ENCODE data around the gene TTC22.

TTC22 gene

DNA sequence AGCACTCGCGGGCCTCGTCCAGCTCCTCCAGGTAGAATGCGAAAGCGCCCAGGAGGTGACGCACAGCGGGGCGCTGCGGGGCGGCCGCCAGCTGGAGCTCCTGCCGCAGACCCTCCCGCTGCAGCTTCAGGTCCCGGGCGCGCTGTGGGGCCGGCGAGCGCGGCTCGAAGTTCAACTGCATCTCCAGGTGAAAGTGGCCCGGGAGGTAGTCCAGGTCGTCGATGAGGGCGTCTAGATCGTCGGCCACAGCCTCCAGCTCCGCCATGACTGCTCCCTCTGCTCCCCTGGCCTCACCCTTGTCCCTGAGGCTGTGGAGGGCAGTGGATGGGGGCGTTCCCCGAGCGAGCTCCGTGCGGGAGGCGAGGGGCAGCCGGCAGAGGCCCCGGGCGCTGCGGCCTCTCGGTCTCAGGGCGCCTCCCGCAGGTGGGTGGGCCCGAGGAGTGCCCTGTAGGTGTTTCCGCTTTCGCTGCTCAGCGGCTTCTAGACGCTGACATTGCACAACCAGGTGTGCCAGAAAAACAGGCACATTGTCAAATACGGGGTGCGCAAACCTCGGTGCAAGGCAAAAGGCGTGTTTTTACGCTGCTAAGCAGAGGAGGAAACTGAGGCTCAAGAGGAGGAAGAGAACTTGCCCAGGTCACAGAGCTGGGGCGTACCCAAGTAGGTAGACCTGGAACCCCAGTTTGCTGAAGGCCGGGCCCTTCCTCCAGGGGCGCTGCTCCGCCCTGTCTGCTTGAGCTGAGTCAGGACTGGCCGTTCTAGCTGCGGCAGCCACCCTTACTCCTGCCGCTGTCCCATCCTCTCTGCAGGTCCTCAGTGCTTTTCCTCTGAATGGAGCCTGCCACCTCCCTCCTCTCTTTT, at the start of gene TTC22:
TSS of gene TTC22 (minus strand) at position 425 of the 861 bp plus-strand sequence. CDS start at position 265, 160 bp downstream.
- no peak within 1 kb of the TSS for H3K4me2 ChIP-seq
- no peak within 1 kb of the TSS for H3K4me3 ChIP-seq
- no peaks in the 10 kb centered on the region for H3K9me3 ChIP-seq
- H3K9ac ChIP-seq, result no peak within 1 kb of the TSS
- no peak for TF ChIP-seq Cebpa-rat (IDR thresholded peaks at IDR 0.05)
- H4K20me1 ChIP-seq, result no peaks in the 10 kb centered on the region
- no peaks in the 10 kb centered on the region for H3K27me3 ChIP-seq
- H3K36me3 ChIP-seq, result no peaks in the 10 kb centered on the region
- no peak within 1 kb of the TSS for H3K27ac ChIP-seq
- H3K4me1 ChIP-seq, result 0 out of 2 replicates have a peak, but pooled peaks cover 4% of the 10 kb centered on the region

DNA sequence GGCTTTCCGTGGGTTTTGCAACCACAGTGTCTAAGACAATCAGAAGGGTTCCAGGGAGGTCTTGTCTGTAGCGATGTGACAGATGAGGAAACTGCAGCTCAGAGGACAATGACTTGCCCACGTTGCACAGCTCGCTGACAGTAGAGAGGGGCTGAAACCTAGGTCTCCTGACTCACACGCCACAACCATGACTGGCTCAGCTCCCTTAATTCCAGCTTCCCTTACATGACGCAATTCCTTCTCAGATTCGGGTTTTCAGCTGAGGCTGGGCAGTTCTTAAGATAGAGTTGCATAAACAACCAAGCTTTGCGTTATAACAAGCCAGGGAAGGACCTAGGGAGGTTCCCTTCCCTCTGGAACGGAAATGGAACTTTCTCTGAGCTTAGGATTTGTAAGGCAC, 49.6 kb upstream of the TTC22 start:
- H3K4me3 ChIP-seq, result no peak overlapping the region
- H3K27me3 ChIP-seq, result no peaks in the 10 kb centered on the region
- no peaks in the 10 kb centered on the region for H3K9me3 ChIP-seq
- no peak overlapping the region for H3K9ac ChIP-seq
- H3K27ac ChIP-seq, result no peak overlapping the region
- no peak for TF ChIP-seq Cebpa-rat (IDR thresholded peaks at IDR 0.05)
- no peaks in the 10 kb centered on the region for H3K4me1 ChIP-seq
- H4K20me1 ChIP-seq, result no peaks in the 10 kb centered on the region
- no peaks in the 10 kb centered on the region for H3K36me3 ChIP-seq
- no peak overlapping the region for H3K4me2 ChIP-seq

DNA sequence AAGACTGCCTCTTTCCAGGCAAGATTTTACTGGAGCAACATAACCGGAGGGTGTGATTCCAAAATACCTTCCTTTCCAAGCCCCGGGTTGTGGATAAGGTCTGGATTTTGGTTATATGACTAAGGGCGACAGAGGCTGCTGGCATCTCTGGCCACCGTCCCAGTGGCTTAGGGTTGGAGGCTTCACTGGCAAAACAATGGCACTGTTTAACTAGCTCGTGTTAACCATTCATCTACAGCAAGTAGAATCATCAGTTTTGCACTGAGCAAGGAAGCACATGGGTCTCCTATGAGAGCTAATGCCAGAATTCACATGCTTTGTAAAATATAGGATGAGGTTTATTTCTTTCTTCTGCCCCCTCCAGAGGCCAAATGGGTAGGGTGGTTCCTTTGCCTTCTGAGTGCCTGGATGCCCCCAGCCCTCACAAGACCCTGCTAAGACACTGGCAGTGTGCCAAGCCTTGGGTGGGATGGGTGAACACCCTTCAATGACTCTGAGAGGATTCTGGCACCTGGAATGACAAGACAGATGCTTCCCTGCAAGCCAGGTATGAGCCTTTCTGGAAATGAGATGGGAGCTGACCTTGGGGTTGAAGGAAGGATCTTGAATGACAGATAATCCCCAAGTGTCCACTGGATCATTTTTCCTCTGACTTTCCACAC, 49.1 kb upstream of the TTC22 start:
- Histone ChIP-seq H3K9me3 (no peaks in the 10 kb centered on the region), H3K4me3 (no peak overlapping the region), H4K20me1 (no peaks in the 10 kb centered on the region), H3K27me3 (no peaks in the 10 kb centered on the region), H3K9ac (no peak overlapping the region), H3K36me3 (no peaks in the 10 kb centered on the region), H3K27ac (no peak overlapping the region), H3K4me2 (no peak overlapping the region), H3K4me1 (no peaks in the 10 kb centered on the region)
- TF ChIP-seq Cebpa-rat (IDR thresholded peaks at IDR 0.05), result no peak

DNA sequence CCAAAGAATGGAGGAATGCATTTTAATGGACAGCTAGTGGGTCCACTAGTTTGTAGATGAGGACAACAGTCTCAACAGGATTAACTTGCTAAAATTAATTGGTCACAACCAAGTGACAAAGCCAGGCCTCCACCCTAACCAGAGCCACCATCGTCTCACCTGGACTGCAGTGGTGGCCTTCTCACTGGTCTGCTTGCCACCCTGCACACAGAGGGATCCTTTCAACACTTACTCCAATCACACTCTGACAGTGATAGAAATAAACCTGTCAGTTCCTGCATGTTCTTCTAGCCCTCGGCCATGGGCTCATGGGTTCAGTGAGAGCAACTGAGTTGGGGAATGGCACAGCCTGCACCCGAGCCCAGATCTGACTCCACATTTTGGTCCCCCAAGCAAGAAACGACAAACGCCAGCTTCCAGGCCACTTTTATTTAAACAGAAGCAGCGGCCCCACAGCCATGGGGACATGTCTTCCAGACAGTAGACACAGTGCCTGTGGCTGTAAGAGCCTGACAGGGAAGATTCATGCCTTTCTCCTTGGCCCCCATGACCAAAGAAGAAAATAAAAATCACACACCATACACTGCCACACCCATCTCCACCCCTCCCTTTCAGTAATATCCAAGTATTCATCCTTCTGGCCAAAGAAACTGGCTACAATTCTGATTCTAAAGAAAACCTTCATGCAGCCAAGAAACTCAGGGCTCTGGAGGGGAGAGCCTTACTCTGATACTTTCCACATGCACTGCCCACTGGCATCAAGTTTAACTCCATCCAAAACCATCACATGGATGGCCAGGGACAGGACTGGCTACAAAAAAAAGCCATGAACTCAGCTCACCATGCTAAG, 48.3 kb upstream of the TTC22 start:
- Histone ChIP-seq H3K9me3 (no peaks in the 10 kb centered on the region), H3K4me1 (no peaks in the 10 kb centered on the region), H3K27ac (no peak overlapping the region), H3K4me2 (no peak overlapping the region), H4K20me1 (no peaks in the 10 kb centered on the region), H3K4me3 (no peak overlapping the region), H3K27me3 (no peaks in the 10 kb centered on the region), H3K36me3 (no peaks in the 10 kb centered on the region), H3K9ac (no peak overlapping the region)
- TF ChIP-seq Cebpa-rat (IDR thresholded peaks at IDR 0.05), result no peak

DNA sequence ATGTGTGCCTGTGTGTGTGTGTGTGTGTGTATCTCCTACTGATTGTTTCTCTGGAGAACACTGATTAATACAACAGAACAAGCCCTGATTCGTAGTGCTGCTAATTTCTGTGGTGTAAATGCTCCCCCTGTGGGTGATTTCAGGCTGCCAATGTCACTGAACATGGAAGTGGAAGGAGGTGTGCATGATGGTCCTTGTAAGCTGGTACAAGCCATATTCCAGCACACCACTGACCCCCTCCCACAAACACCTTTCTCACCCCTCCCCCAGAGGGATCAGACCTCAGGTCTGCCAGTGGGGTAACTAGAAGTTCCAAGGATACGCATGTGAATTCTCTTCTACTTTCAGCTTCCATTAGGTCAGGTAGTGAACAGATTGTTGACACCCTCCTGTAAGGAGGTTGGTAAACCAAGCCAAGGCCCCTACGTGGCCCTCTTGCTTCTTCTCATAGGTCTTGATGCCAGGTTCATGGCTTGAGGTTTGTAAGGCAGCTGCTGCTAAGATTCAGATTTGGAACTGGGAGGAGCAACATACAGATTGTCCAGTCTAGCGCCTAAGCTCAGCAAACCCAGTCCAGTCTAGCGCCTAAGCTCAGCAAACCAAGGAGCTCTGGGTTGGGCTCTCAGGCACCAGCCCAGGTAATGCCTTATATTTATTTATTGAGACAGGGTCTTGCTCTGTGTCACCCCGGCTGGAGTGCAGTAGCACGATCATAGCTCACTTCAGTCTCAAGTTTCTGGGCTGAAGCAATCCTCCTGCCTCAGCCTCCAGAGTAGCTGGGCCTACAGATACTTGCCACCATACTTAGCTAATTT, 47.2 kb upstream of the TTC22 start:
- H3K4me3 ChIP-seq, result no peak overlapping the region
- H3K9me3 ChIP-seq, result no peaks in the 10 kb centered on the region
- no peak for TF ChIP-seq Cebpa-rat (IDR thresholded peaks at IDR 0.05)
- H3K27ac ChIP-seq, result no peak overlapping the region
- no peaks in the 10 kb centered on the region for H3K36me3 ChIP-seq
- no peaks in the 10 kb centered on the region for H3K4me1 ChIP-seq
- H3K4me2 ChIP-seq, result no peak overlapping the region
- no peaks in the 10 kb centered on the region for H3K27me3 ChIP-seq
- H3K9ac ChIP-seq, result no peak overlapping the region
- no peaks in the 10 kb centered on the region for H4K20me1 ChIP-seq

DNA sequence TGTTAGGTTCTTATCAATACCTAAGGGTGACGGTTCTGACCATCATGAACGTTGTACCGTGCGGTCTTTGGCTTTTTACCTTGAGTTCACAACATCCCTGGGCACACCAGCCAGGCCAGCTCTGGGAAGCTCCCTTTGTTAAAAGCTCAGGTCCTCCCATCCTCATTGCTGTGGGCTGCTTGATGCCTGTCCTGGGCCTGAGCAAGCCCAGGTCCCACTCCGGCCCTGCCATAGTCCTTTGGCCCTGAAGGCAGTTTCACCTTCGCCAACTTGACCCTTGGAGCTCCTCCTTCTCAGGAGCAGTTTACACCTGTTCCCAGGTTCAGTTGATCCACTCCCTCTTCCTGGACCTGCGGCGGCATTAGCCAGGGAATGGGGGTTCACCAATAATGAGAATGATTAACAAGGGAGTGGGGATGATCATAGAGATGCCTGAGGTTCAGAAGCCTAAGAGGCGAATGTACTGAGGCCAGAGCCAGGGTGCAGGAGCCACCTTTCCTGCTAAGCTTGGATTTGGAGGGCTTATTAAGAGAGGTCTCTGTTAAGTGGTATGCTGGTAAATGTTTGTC, 45.7 kb upstream of the TTC22 start:
- Histone ChIP-seq H4K20me1 (no peaks in the 10 kb centered on the region), H3K4me2 (no peak overlapping the region), H3K27me3 (no peaks in the 10 kb centered on the region), H3K4me1 (no peaks in the 10 kb centered on the region), H3K9me3 (no peaks in the 10 kb centered on the region), H3K9ac (no peak overlapping the region), H3K36me3 (no peaks in the 10 kb centered on the region), H3K4me3 (no peak overlapping the region), H3K27ac (no peak overlapping the region)
- TF ChIP-seq Cebpa-rat (IDR thresholded peaks at IDR 0.05), result no peak

DNA sequence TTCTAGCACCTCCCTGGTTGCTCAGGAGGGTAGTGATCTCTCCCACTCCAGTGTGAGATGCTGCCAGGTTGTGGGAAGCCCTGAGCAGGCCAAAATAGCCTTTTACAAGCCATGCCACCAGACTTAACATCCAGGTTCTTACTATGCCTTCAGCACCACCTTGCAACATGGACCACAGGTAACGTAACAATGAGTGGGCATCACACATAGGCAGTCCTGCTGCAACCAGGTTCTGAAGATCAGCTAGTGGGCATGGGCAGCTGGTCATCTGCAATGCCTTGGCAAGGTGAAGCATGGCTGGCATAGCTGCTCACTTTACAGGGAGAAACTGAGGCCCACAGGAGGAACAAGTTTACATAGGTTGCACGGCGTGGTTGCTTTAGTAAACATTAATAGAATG, 45.2 kb upstream of the TTC22 start:
- Histone ChIP-seq H3K36me3 (no peaks in the 10 kb centered on the region), H3K9me3 (no peaks in the 10 kb centered on the region), H3K27ac (no peak overlapping the region), H3K4me2 (no peak overlapping the region), H3K27me3 (no peaks in the 10 kb centered on the region), H3K9ac (no peak overlapping the region), H3K4me1 (no peaks in the 10 kb centered on the region), H4K20me1 (no peaks in the 10 kb centered on the region), H3K4me3 (no peak overlapping the region)
- TF ChIP-seq Cebpa-rat (IDR thresholded peaks at IDR 0.05), result no peak

DNA sequence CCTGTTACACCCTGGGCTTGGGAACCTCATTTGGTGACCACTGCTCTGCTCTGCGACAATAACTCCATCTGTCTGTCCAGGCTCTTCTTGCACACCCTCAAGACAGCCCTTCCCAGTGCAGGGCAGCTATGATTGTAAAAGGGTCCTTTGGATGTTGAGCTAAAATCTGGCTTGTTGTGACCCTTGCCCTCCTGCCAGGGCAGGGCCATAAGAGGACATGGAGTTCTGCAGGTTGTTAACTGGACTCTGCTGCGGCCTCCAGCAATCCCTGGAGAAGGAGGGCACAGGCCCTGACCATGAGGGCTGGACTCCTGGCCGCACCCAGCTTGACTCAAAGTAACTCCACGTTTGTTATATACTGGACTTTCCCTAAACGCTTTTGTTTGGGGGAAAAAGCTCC, 44.6 kb upstream of the TTC22 start:
- Histone ChIP-seq H3K9me3 (no peaks in the 10 kb centered on the region), H3K36me3 (no peaks in the 10 kb centered on the region), H3K4me2 (no peak overlapping the region), H3K4me3 (no peak overlapping the region), H3K4me1 (no peaks in the 10 kb centered on the region), H3K9ac (no peak overlapping the region), H4K20me1 (no peaks in the 10 kb centered on the region), H3K27me3 (no peaks in the 10 kb centered on the region), H3K27ac (no peak overlapping the region)
- TF ChIP-seq Cebpa-rat (IDR thresholded peaks at IDR 0.05), result no peak

DNA sequence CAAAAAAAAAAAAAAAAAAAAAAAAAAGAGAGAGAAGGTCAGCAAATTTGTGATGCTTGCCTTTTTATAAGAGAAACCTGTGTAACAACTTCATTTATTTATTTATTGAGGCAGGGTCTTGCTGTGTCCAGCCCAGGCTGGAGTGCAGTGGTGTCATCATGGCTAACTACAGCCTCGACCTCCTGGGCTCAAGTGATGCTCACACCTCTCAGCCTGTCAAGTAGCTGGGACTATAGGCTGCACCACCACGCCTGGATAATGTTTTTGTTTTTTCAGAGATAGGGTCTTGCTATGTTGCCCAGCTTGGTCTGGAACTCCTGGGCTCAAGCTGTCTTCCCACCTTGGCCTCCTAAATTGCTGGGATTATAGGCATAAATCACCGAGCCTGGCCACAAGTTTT, 43.4 kb upstream of the TTC22 start:
- Histone ChIP-seq H3K36me3 (no peaks in the 10 kb centered on the region), H3K9me3 (no peaks in the 10 kb centered on the region), H4K20me1 (no peaks in the 10 kb centered on the region), H3K27me3 (no peaks in the 10 kb centered on the region), H3K4me3 (no peak overlapping the region), H3K9ac (no peak overlapping the region), H3K4me2 (no peak overlapping the region), H3K27ac (no peak overlapping the region), H3K4me1 (no peaks in the 10 kb centered on the region)
- no peak for TF ChIP-seq Cebpa-rat (IDR thresholded peaks at IDR 0.05)
